HepG2 (cell line): ENCODE measurements around the gene GTF2H4. TPM values are rescaled to one million over a fixed set of nuclear protein-coding genes. Genes with fewer than 3 reads are reported as not detected.

Experiments used
- EEA1 ChIP-seq: sonication (generic); formaldehyde crosslinking; IDR thresholded peaks from 2 replicates; pipeline ENCODE4 v1.5.1; 2020; ENCODE audit warnings: mild to moderate bottlenecking, missing genetic modification reagents, borderline replicate concordance
- HES4 ChIP-seq: sonication (generic); formaldehyde crosslinking; IDR thresholded peaks from 2 replicates; pipeline ENCODE4 v1.9.0; 2021; ENCODE audit warnings: mild to moderate bottlenecking, missing genetic modification reagents, borderline replicate concordance
- ISL2 ChIP-seq: sonication (generic); formaldehyde crosslinking; IDR thresholded peaks from 2 replicates; pipeline ENCODE4 v1.5.0; 2020; ENCODE audit warnings: missing genetic modification reagents
- KDM3A ChIP-seq: IDR thresholded peaks from 2 replicates; pipeline ENCODE4 v1.6.1; 2018; ENCODE audit warnings: low read depth, missing compliant biosample characterization
- MXI1 ChIP-seq: IDR thresholded peaks from 3 replicates; pipeline ENCODE4 v1.6.1; 2012; ENCODE audit warnings: low read depth, low read length, inconsistent platforms, borderline replicate concordance
- PHB2 ChIP-seq: fragments of 450-650 bp; IDR thresholded peaks from 2 replicates; pipeline ENCODE4 v1.6.1; 2018; ENCODE audit not compliant: partially characterized antibody
- SRF ChIP-seq: IDR thresholded peaks from 2 replicates; pipeline ENCODE4 v1.6.1; 2011; ENCODE audit warnings: mild to moderate bottlenecking, low read depth, low read length, moderate library complexity
- SSRP1 ChIP-seq: IDR thresholded peaks from 2 replicates; pipeline ENCODE4 v1.6.1; 2016; ENCODE audit warnings: control low read depth
- WIZ ChIP-seq: sonication (generic); formaldehyde crosslinking; IDR thresholded peaks from 2 replicates; pipeline ENCODE4 v1.5.1; 2020; ENCODE audit warnings: mild to moderate bottlenecking, missing genetic modification reagents
- ZBTB25 ChIP-seq: IDR thresholded peaks from 2 replicates; pipeline ENCODE4 v1.6.1; 2018; ENCODE audit warnings: missing genetic modification reagents
- ZFY ChIP-seq: sonication (generic); formaldehyde crosslinking; IDR thresholded peaks from 2 replicates; pipeline ENCODE4 v1.4.0; 2020; ENCODE audit warnings: missing genetic modification reagents
- ZKSCAN8 ChIP-seq: IDR thresholded peaks from 2 replicates; pipeline ENCODE4 v1.6.1; 2016; ENCODE audit warnings: borderline replicate concordance, missing genetic modification reagents, missing compliant biosample characterization
- ZMYM4 ChIP-seq: sonication (generic); formaldehyde crosslinking; IDR thresholded peaks from 2 replicates; pipeline ENCODE4 v1.8.1; 2023; ENCODE audit warnings: mild to moderate bottlenecking, missing genetic modification reagents
- ZNF101 ChIP-seq: sonication (generic); formaldehyde crosslinking; IDR thresholded peaks from 2 replicates; pipeline ENCODE4 v1.4.0; 2020; ENCODE audit warnings: mild to moderate bottlenecking, low read depth, missing genetic modification reagents, borderline replicate concordance
- ZNF12 ChIP-seq: sonication (generic); formaldehyde crosslinking; IDR thresholded peaks from 2 replicates; pipeline ENCODE4 v1.5.0; 2020; ENCODE audit warnings: missing genetic modification reagents
- ZNF17 ChIP-seq: sonication (generic); formaldehyde crosslinking; IDR thresholded peaks from 2 replicates; pipeline ENCODE4 v1.5.0; 2020; ENCODE audit warnings: mild to moderate bottlenecking, missing genetic modification reagents
- ZNF382 ChIP-seq: sonication (generic); formaldehyde crosslinking; IDR thresholded peaks from 2 replicates; pipeline ENCODE4 v1.5.0; 2020; ENCODE audit warnings: missing genetic modification reagents, mild to moderate bottlenecking, borderline replicate concordance
- ZNF687 ChIP-seq: sonication (generic); formaldehyde crosslinking; IDR thresholded peaks from 2 replicates; pipeline ENCODE4 v1.5.1; 2020; ENCODE audit warnings: mild to moderate bottlenecking, missing genetic modification reagents, moderate library complexity
- ZNF724P ChIP-seq: sonication (generic); formaldehyde crosslinking; IDR thresholded peaks from 2 replicates; pipeline ENCODE4 v1.8.0; 2022; ENCODE audit warnings: missing genetic modification reagents, borderline replicate concordance
- ZNF772 ChIP-seq: sonication (generic); formaldehyde crosslinking; IDR thresholded peaks from 2 replicates; pipeline ENCODE4 v1.5.0; 2020; ENCODE audit warnings: mild to moderate bottlenecking, missing genetic modification reagents
- ZNF891 ChIP-seq: sonication (generic); formaldehyde crosslinking; IDR thresholded peaks from 2 replicates; pipeline ENCODE4 v1.5.0; 2020; ENCODE audit warnings: mild to moderate bottlenecking, missing genetic modification reagents
- ZSCAN25 ChIP-seq: sonication (generic); formaldehyde crosslinking; IDR thresholded peaks from 2 replicates; pipeline ENCODE4 v1.8.0; 2022; ENCODE audit warnings: mild to moderate bottlenecking, missing genetic modification reagents
- polyA plus RNA-seq, 8 experiments: library from polyadenylated mRNA; depleted of rRNA in 3 of 8; stranded (reverse) in 7 of 8; unstranded in 1 of 8; fragments of >200 nt; fragmentation: Illumina TruSeq in 4 of 8; extraction: Trizol in 4 of 8; gene quantifications; 2 replicates each; pipeline versions ENCODE4 v1.2.1 to v1.2.3, GENCODE V29; 2011 to 2016; ENCODE audit warnings: low read depth in 4 of 8, missing spikeins in 1 of 8, mixed read lengths in 1 of 8; ENCODE audit not compliant: insufficient read depth in 1 of 8
- total RNA-seq, 5 experiments: library from RNA; depleted of rRNA; stranded (reverse); fragments of >200 nt; fragmentation: Illumina TruSeq; extraction: Trizol; gene quantifications; 2 replicates each; pipeline ENCODE4 v1.2.3, GENCODE V29; 2016; ENCODE audit warnings: low read depth in 1 of 5
- TF ChIP-seq, protein P1 (sequence below): IDR thresholded peaks from 2 replicates; pipeline ENCODE4 v1.6.1; 2016; ENCODE audit warnings: low read depth, control low read depth
- TF ChIP-seq, protein P2 (sequence below): sonication (generic); formaldehyde crosslinking; IDR thresholded peaks from 2 replicates; pipeline ENCODE4 v1.4.0; 2020; ENCODE audit warnings: mild to moderate bottlenecking, low read depth, missing genetic modification reagents
- TF ChIP-seq, protein P3 (sequence below): sonication (generic); formaldehyde crosslinking; IDR thresholded peaks from 2 replicates; pipeline ENCODE4 v1.5.0; 2020; ENCODE audit warnings: missing genetic modification reagents

The GTF2H4 gene
- total and polyA plus RNA-seq, 2 of the 13 experiments (the other 11 are each of a cell fraction or from before 2014, with no cell fraction given) = 15.9 to 49.3 TPM

DNA sequence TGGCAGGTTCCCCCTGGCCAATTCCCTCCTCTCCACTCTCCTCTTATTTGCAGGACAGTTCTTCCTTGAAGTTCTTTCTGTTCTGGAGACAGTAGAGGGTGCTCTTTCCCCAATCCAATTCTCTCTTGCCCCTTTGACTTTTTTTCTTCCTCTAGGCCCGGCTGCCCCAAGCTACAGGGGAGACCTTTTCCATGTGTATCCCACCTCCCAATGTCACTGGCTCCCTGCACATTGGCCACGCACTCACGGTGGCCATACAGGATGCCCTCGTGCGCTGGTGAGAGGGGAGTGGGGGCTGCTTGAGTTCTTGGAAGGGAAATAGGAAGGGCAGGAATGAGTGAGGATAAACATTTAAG is 7.6 kb downstream of the GTF2H4 start (continued):
- TF ChIP-seq, protein P1, sequence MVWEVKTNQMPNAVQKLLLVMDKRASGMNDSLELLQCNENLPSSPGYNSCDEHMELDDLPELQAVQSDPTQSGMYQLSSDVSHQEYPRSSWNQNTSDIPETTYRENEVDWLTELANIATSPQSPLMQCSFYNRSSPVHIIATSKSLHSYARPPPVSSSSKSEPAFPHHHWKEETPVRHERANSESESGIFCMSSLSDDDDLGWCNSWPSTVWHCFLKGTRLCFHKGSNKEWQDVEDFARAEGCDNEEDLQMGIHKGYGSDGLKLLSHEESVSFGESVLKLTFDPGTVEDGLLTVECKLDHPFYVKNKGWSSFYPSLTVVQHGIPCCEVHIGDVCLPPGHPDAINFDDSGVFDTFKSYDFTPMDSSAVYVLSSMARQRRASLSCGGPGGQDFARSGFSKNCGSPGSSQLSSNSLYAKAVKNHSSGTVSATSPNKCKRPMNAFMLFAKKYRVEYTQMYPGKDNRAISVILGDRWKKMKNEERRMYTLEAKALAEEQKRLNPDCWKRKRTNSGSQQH (CRISPR knock-in tag) = no peak
- TF ChIP-seq SSRP1 (CRISPR knock-in tag) (0 out of 2 replicates have a peak, but pooled peaks have one; percentile 35), HES4 (CRISPR knock-in tag) (no peak), PHB2 (no peak), ZNF382 (no peak), ZKSCAN8 (CRISPR knock-in tag) (no peak), ZNF891 (0 out of 2 replicates have a peak, but pooled peaks have one; percentile 59), ZMYM4 (CRISPR knock-in tag) (no peak), KDM3A (CRISPR knock-in tag) (no peak), ZNF101 (CRISPR knock-in tag) (no peak), ZBTB25 (CRISPR knock-in tag) (no peak), ZSCAN25 (CRISPR knock-in tag) (no peak), ZNF17 (no peak), SRF (no peak), ISL2 (no peak), ZFY (CRISPR knock-in tag) (no peak), WIZ (CRISPR knock-in tag) (no peak), MXI1 (no peak), ZNF772 (peak; percentile 60; the same call in 1 of the 2 replicates), ZNF687 (CRISPR knock-in tag) (peak; percentile 32; the same call in 1 of the 2 replicates), ZNF724P (no peak), EEA1 (CRISPR knock-in tag) (no peak), ZNF12 (CRISPR knock-in tag) (no peak)
- TF ChIP-seq, protein P2, sequence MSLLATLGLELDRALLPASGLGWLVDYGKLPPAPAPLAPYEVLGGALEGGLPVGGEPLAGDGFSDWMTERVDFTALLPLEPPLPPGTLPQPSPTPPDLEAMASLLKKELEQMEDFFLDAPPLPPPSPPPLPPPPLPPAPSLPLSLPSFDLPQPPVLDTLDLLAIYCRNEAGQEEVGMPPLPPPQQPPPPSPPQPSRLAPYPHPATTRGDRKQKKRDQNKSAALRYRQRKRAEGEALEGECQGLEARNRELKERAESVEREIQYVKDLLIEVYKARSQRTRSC (CRISPR knock-in tag) = no peak
- TF ChIP-seq, protein P3, sequence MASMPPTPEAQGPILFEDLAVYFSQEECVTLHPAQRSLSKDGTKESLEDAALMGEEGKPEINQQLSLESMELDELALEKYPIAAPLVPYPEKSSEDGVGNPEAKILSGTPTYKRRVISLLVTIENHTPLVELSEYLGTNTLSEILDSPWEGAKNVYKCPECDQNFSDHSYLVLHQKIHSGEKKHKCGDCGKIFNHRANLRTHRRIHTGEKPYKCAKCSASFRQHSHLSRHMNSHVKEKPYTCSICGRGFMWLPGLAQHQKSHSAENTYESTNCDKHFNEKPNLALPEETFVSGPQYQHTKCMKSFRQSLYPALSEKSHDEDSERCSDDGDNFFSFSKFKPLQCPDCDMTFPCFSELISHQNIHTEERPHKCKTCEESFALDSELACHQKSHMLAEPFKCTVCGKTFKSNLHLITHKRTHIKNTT = no peak
